ENCODE results near the gene CCDC85C. TPM values are rescaled to one million over a fixed set of nuclear protein-coding genes. Genes with fewer than 3 reads are reported as not detected.

Gene CCDC85C
- polyA plus RNA-seq, 1 of the 3 experiments (the other 2 are of a cell fraction), result 9.6 TPM

DNA sequence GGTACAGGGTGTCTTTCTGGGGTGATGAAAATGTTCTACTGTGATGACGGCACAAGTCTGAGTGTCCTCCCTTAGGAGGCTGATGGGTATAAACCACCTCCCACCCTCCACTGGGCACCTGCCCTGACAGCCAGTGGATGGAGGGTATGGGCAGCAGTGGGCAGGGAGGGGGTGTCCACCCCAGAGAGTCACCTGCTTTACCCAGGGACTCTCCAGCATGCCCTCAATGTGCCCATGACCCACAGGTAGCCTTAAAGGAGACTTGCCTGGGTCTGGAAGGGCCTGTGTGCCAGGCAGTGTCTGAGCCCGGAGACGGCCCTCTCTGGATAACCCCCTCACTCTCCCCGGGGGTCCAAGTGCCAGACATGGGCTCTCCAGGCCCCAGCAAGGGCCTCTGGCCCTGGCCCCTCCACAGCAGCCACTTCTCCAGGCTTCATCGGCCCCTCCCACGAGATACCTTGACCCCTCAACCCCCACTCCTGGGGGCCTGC is 84.0 kb downstream of the CCDC85C start (continued):
- TF ChIP-seq, protein P1, sequence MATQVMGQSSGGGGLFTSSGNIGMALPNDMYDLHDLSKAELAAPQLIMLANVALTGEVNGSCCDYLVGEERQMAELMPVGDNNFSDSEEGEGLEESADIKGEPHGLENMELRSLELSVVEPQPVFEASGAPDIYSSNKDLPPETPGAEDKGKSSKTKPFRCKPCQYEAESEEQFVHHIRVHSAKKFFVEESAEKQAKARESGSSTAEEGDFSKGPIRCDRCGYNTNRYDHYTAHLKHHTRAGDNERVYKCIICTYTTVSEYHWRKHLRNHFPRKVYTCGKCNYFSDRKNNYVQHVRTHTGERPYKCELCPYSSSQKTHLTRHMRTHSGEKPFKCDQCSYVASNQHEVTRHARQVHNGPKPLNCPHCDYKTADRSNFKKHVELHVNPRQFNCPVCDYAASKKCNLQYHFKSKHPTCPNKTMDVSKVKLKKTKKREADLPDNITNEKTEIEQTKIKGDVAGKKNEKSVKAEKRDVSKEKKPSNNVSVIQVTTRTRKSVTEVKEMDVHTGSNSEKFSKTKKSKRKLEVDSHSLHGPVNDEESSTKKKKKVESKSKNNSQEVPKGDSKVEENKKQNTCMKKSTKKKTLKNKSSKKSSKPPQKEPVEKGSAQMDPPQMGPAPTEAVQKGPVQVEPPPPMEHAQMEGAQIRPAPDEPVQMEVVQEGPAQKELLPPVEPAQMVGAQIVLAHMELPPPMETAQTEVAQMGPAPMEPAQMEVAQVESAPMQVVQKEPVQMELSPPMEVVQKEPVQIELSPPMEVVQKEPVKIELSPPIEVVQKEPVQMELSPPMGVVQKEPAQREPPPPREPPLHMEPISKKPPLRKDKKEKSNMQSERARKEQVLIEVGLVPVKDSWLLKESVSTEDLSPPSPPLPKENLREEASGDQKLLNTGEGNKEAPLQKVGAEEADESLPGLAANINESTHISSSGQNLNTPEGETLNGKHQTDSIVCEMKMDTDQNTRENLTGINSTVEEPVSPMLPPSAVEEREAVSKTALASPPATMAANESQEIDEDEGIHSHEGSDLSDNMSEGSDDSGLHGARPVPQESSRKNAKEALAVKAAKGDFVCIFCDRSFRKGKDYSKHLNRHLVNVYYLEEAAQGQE (IDR thresholded peaks at IDR 0.05; ENCODE audit: low read depth, low read length), result no peak
- TF ChIP-seq POLR2AphosphoS5 (IDR thresholded peaks at IDR 0.05; ENCODE audit: low read depth, low read length) (no peak), JUND (IDR thresholded peaks at IDR 0.05) (no peak), ELF1 (IDR thresholded peaks at IDR 0.05) (no peak), NFIC (IDR thresholded peaks at IDR 0.05; ENCODE audit: borderline replicate concordance) (no peak), YY1 (IDR thresholded peaks at IDR 0.05; ENCODE audit: low read depth) (no peak), FOSL2 (IDR thresholded peaks at IDR 0.05; ENCODE audit: borderline replicate concordance, low read depth) (no peak), CHD2 (IDR thresholded peaks at IDR 0.05; ENCODE audit: low read length, partially characterized antibody) (no peak), FOXM1 (IDR thresholded peaks at IDR 0.05; ENCODE audit: low read depth) (no peak), GATA2 (CRISPR knock-in tag; IDR thresholded peaks at IDR 0.05) (no peak), FOXJ3 (CRISPR knock-in tag; IDR thresholded peaks at IDR 0.05) (no peak), GABPA (IDR thresholded peaks at IDR 0.05; ENCODE audit: low read depth) (no peak), TCF12 (IDR thresholded peaks at IDR 0.05) (no peak), EZH2phosphoT487 (IDR thresholded peaks at IDR 0.05; ENCODE audit: borderline replicate concordance, low read depth) (no peak)
- TF ChIP-seq, protein P2, sequence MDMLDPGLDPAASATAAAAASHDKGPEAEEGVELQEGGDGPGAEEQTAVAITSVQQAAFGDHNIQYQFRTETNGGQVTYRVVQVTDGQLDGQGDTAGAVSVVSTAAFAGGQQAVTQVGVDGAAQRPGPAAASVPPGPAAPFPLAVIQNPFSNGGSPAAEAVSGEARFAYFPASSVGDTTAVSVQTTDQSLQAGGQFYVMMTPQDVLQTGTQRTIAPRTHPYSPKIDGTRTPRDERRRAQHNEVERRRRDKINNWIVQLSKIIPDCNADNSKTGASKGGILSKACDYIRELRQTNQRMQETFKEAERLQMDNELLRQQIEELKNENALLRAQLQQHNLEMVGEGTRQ (IDR thresholded peaks at IDR 0.05; ENCODE audit: borderline replicate concordance, low read depth, low read length), result no peak

GRCh38 chr14:99519347-99519881 is 84.6 kb downstream of the CCDC85C start:
- Histone ChIP-seq H3F3A (replicated peaks; ENCODE audit: insufficient read depth) (no peaks in the 10 kb centered on the region), H3K9me2 (no peaks in the 10 kb centered on the region), H3K4me3 (ENCODE audit: low read depth in 2 of 2, low read length in 1 of 2) (no peak overlapping the region), H2AFZ (ENCODE audit: low read depth) (no peak overlapping the region), H4K20me1 (ENCODE audit: insufficient read depth) (peaks cover 6% of the 10 kb centered on the region; the same call in 1 of the 2 replicates), H3K27ac (ENCODE audit: low read depth in 2 of 2, low read length in 1 of 2) (no peak overlapping the region), H3K36me3 (replicated peaks in 1 of 2; ENCODE audit: control insufficient read depth in 1 of 2, insufficient read depth in 2 of 2, low read length in 1 of 2) (peaks cover 0 to 11% of the 10 kb centered on the region in 2 experiments), H3K4me2 (no peak overlapping the region), H3K9me3 (no peaks in the 10 kb centered on the region), H3K9ac (no peak overlapping the region), H3K4me1 (ENCODE audit: control insufficient read depth in 1 of 2, insufficient read depth in 2 of 2, low read depth in 1 of 2, low read length in 1 of 2) (peaks cover 11 to 32% of the 10 kb centered on the region in 2 experiments; a peak in 3 of 4 replicates), H3K79me2 (ENCODE audit: insufficient read depth) (peaks cover 27% of the 10 kb centered on the region; the same call in 1 of the 2 replicates), H3K27me3 (ENCODE audit: insufficient read depth) (no peaks in the 10 kb centered on the region)
- WGBS (ENCODE audit: low lambda C conversion rate), result 94% methylated on average over 8 of the region's 8 CpGs
- no peak for DNase-seq
- POLR2A ChIA-PET, result no interaction called here
- CTCF ChIA-PET, result interaction anchor here (0.6 to 1.3 kb wide), 2 partner anchors 92 to 109 kb away, joined by 3 to 5 read pairs; no protein-coding TSS in a partner anchor
- TF ChIP-seq SIN3A (IDR thresholded peaks at IDR 0.05; ENCODE audit: borderline replicate concordance, low read depth, low read length) (no peak), RFX5 (IDR thresholded peaks at IDR 0.05; ENCODE audit: low read length) (no peak), EZH2phosphoT487 (IDR thresholded peaks at IDR 0.05; ENCODE audit: borderline replicate concordance, low read depth) (no peak), CHD2 (IDR thresholded peaks at IDR 0.05; ENCODE audit: low read length, partially characterized antibody) (no peak), RCOR1 (IDR thresholded peaks at IDR 0.05; ENCODE audit: low read length) (no peak), FOSL2 (IDR thresholded peaks at IDR 0.05; ENCODE audit: borderline replicate concordance, low read depth) (no peak), GABPA (IDR thresholded peaks at IDR 0.05; ENCODE audit: low read depth) (no peak), EP300 (IDR thresholded peaks at IDR 0.05; ENCODE audit: borderline replicate concordance in 1 of 2, low read depth in 1 of 2, low read length in 1 of 2) (no peak), TCF12 (IDR thresholded peaks at IDR 0.05) (no peak), MXI1 (IDR thresholded peaks at IDR 0.05; ENCODE audit: low read depth, low read length) (no peak), PBX3 (IDR thresholded peaks at IDR 0.05) (no peak)
- TF ChIP-seq, protein P1 (IDR thresholded peaks at IDR 0.05; ENCODE audit: low read depth, low read length), result no peak
